NK-92 treated with Interleukin-12 subunit alpha and Interleukin-12 subunit beta, amount 100 ng/mL, for 24 hours (cell line): ENCODE data around the gene BMI1.

Source experiments
- DNase-seq: peaks from one replicate; lab custom pipeline; 2025; lab: John Stamatoyannopoulos, UW

BMI1 gene

DNA sequence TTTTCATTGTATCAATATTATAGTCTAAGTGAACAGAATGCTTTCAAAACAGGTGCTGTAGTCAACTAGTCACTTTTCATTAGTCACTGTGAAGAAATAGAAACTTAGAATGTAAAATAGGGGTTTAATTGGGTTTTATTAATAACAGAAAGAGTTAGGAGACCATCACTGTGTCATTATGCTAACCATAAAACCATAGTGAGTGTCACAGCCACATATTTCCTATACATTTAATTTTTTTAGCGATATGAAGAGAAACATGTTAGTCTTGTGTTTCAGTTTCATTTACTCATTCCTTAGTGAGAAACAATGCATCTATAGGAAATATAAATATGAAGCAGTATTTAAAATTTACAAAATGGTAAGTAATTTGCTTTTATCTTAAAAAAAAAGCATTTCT is 46.6 kb downstream of the BMI1 start:
- DNase-seq, result no peak

DNA sequence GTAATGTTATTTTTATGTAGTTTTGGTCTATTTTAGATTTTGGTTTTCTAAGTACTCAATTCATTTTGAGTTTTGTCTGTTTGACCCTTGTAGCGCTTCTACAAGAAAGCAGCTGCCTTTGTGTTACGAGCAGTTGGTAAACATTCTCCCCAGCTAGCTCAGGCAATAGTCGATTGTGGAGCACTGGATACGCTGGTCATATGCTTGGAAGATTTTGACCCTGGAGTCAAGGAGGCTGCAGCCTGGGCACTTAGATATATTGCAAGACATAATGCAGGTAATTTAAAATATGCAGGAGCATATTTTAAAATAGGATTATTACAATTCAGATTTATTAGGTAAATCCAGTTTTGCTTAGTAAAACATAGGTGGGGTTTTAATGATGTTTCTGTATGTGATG is 47.5 kb downstream of the BMI1 start:
- no peak for DNase-seq

DNA sequence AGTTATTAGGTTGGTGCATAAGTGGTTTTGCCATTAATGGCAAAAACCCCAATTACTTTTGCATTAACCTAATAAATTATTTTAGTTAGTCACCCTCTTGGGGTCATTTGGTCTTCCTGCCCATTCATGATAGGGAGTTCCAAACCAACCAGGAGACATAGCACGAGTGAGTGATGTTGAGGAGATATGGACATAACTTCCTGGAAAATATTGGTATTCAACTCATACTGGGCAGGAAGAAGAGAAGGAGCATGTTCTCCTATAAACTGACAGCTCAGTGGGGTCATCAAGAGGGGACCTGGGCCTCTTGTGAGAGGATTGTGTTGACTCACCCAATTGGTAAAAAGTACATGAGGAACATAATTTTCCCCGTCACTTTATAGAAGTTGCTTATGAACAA is 48.1 kb downstream of the BMI1 start:
- DNase-seq, result no peak

DNA sequence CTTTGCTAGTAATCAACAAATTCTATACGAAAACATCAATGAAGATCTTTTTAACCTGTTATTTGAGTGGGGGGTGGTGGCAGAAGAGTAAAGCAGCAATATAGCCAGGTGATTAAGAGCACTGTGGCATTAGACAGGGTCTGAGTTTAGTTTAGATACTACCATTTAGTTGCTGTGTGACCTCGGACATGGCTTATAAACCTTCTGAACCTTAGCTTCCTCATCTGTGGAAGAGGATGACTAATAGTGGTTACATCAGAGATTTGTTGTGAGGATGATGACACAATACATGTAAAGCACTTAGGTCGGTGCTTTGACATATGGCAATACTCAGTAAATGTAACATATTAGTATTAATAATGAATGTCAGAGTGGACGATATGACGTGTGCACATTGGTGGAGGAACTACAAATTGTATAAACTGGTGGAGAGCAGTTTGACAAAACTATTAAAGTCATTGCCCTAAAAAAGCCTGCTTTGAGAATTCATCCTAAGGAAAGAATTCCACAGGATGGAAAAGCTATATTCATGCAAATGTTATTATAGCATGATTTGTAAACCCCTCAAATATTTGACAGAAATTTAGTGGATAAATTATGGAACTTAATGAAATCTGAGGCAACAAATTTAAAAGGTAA is 48.7 kb downstream of the BMI1 start:
- DNase-seq, result no peak

DNA sequence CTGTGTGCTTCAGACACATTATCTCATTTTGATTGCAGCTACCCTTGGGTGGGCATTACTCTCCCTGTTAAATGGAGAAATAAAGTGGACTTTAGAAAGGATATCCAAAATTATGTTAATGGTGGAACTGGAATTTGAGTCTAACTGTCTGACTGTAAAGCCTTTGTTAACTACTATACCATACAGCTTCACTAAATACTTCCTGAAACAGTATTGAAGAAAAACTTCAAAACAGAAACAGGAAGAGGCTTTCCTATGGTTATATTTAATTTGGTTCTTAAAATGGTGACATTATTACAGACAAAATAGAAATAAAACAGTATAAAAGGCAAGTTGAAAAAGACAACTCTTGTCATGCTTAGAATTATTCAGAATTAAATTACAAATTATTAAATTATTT is 49.4 kb downstream of the BMI1 start:
- DNase-seq, result no peak

DNA sequence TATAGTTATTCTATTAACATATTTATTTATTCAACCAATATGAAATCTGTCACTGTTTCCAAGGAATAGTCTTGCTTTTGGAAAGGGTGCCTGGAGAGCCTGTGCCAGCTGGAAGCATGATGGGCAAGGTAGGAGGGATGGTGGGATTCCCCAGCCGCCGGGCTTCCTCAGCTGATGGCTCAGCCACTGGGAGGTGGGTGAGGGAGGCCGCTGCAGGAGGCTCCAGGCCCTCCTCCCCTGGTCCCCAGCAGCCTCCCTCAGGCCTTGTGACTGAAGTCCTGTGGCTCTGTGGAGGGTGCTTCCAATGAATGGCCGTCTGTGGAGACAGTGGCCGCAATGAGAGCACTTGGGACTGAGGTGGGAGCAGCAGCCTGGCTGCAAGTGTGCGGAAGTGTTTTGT is 51.4 kb downstream of the BMI1 start:
- no peak for DNase-seq

DNA sequence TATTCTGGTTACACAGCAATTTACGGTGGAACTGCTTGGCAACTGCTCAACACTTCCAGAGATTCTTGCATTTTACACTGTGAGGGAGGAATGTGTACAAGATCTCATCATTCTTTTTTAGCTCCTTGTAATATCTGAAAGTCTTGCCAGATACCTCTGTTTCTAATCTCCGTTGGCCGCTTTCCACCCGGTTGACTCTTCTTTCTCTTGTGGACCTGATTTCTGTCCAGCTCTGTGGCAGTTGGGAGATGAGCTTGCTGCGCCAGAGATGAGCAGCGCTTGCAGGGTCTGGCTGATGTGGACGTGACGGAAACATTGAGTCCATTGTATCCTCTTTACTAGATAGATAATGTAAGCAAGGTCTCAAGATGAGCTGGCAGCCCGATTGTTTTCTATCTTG is 52.0 kb downstream of the BMI1 start:
- no peak for DNase-seq

DNA sequence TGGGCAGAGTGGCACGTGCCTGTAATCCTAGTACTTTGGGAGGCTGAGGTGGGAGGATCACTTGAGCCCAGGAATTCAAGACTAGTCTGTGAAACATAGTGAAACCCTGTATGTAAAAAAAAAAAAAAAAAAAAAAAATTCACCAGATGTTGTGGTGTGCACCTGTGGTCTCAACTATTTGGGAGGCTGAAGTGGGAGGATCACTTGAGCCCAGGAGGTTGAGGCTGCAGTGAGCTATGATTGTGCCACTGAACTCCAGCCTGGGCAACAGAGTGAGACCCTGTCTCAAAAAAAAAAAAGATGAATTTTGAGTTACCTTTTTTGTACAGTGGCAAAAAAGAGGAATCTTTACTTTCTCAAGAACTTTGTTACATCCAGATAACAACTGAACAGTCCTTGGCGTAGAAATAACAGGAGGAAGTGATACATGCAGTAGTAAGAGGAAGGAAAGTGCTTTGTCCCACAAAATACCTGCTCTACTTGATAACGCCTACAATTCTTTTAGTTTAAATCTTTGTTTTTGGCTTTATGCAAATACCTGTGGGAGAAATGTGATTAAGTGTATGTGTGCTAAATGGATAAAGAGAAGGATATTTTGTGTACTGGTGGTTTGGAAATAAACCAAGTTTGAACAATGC is 53.7 kb downstream of the BMI1 start:
- no peak for DNase-seq

DNA sequence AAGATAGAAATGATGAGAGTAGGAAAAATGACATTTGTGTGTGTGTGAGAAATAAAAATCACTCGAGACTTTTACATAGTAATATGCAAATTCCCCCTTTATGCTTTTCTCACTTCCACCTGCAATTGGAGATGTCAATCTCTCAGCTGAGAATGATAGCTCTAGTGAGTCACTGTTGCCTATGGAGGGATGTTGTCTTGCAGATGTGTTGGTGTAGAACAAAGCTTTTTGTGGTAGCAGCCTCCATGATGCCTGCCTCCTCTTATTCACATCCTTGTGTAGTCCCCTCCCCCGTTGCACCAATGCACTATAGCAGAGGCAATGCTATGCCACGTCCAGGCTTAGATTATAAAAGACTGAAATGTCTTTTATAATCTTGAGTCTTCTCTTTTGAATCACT is 58.2 kb downstream of the BMI1 start:
- no peak for DNase-seq
